GM12892 (cell line): Measurements from ENCODE around the gene FBRSL1.

Experiments
- POLR2A ChIP-seq: IDR thresholded peaks from 2 replicates; pipeline ENCODE4 v1.6.1; 2011; ENCODE audit warnings: low read depth, low read length, control low read depth
- TAF1 ChIP-seq: IDR thresholded peaks from 2 replicates; pipeline ENCODE4 v1.6.1; 2011; ENCODE audit warnings: low read depth, mild to moderate bottlenecking, control low read depth, low read length, borderline replicate concordance

- TF ChIP-seq POLR2A (no peak), TAF1 (no peak)
Observed at GRCh38 chr12:132476421-132476820, 13.5 kb upstream of the FBRSL1 start.
